HepG2 (cell line): ENCODE data around the gene SRF. TPM values are rescaled to one million over a fixed set of nuclear protein-coding genes. Genes with fewer than 3 reads are reported as not detected.
A peak's percentile ranks its signal among the peaks of the same experiment; 100 is the strongest.

Experiments
- DPF2 ChIP-seq: sonication (generic); formaldehyde crosslinking; IDR thresholded peaks from 2 replicates; pipeline ENCODE4 v1.4.0; 2020; ENCODE audit warnings: mild to moderate bottlenecking, low read depth, missing genetic modification reagents, borderline replicate concordance
- IRF1 ChIP-seq: sonication (generic); formaldehyde crosslinking; IDR thresholded peaks from 2 replicates; pipeline ENCODE4 v1.4.0; 2020; ENCODE audit warnings: low read depth, mild to moderate bottlenecking, missing genetic modification reagents
- MYNN ChIP-seq: sonication (generic); formaldehyde crosslinking; IDR thresholded peaks from 2 replicates; pipeline ENCODE4 v1.4.0; 2020; ENCODE audit warnings: mild to moderate bottlenecking, low read depth, missing genetic modification reagents
- MZF1 ChIP-seq: sonication (generic); formaldehyde crosslinking; IDR thresholded peaks from 2 replicates; pipeline ENCODE4 v1.8.1; 2023; ENCODE audit warnings: mild to moderate bottlenecking, missing genetic modification reagents, borderline replicate concordance
- POLR2G ChIP-seq: fragments of 200-400 bp; formaldehyde crosslinking; IDR thresholded peaks from 2 replicates; pipeline ENCODE4 v1.6.1; 2018; ENCODE audit warnings: mild to moderate bottlenecking, low read depth, low read length, moderate library complexity
- PRDM15 ChIP-seq: sonication (generic); formaldehyde crosslinking; IDR thresholded peaks from 2 replicates; pipeline ENCODE4 v1.4.0; 2020; ENCODE audit warnings: missing genetic modification reagents
- SP2 ChIP-seq: sonication (generic); formaldehyde crosslinking; IDR thresholded peaks from 2 replicates; pipeline ENCODE4 v1.5.1; 2020; ENCODE audit warnings: mild to moderate bottlenecking, missing genetic modification reagents
- SPEN ChIP-seq: sonication (generic); formaldehyde crosslinking; IDR thresholded peaks from 2 replicates; pipeline ENCODE4 v1.5.1; 2020; ENCODE audit warnings: low read depth, mild to moderate bottlenecking, missing genetic modification reagents
- TAF15 ChIP-seq: fragments of 200-400 bp; formaldehyde crosslinking; IDR thresholded peaks from one replicate; pipeline ENCODE4 v1.6.1; 2018; ENCODE audit warnings: mild to moderate bottlenecking, low read depth, low read length; ENCODE audit not compliant: poor library complexity, severe bottlenecking
- TOPORS ChIP-seq: sonication (generic); formaldehyde crosslinking; IDR thresholded peaks from 2 replicates; pipeline ENCODE4 v1.8.0; 2023; ENCODE audit warnings: mild to moderate bottlenecking, missing genetic modification reagents
- U2AF1 ChIP-seq: fragments of 200-400 bp; formaldehyde crosslinking; optimal IDR thresholded peaks from 2 replicates; pipeline ENCODE3; 2017; ENCODE audit warnings: mild to moderate bottlenecking, low read depth, low read length
- YY1 ChIP-seq: IDR thresholded peaks from 2 replicates; pipeline ENCODE4 v1.6.1; 2011; ENCODE audit warnings: low read length, low read depth, moderate library complexity, mild to moderate bottlenecking; ENCODE audit not compliant: insufficient read depth, insufficient replicate concordance
- ZBTB43 ChIP-seq: sonication (generic); formaldehyde crosslinking; conservative IDR thresholded peaks from 2 replicates; pipeline ENCODE4 v1.4.0; 2020; ENCODE audit warnings: missing genetic modification reagents
- ZNF10 ChIP-seq: sonication (generic); formaldehyde crosslinking; IDR thresholded peaks from 2 replicates; pipeline ENCODE4 v1.4.0; 2020; ENCODE audit warnings: mild to moderate bottlenecking, low read depth, missing genetic modification reagents, borderline replicate concordance
- ZNF260 ChIP-seq: sonication (generic); formaldehyde crosslinking; IDR thresholded peaks from 2 replicates; pipeline ENCODE4 v1.4.0; 2020; ENCODE audit warnings: missing genetic modification reagents, low read depth, mild to moderate bottlenecking, borderline replicate concordance
- ZNF292 ChIP-seq: sonication (generic); formaldehyde crosslinking; IDR thresholded peaks from 2 replicates; pipeline ENCODE4 v1.8.1; 2022; ENCODE audit warnings: mild to moderate bottlenecking, low read depth, missing genetic modification reagents, borderline replicate concordance
- ZNF552 ChIP-seq: sonication (generic); formaldehyde crosslinking; IDR thresholded peaks from 2 replicates; pipeline ENCODE4 v1.9.0; 2022; ENCODE audit warnings: missing genetic modification reagents, mild to moderate bottlenecking, borderline replicate concordance
- ZNF558 ChIP-seq: sonication (generic); formaldehyde crosslinking; IDR thresholded peaks from 2 replicates; pipeline ENCODE4 v1.9.0; 2022; ENCODE audit warnings: mild to moderate bottlenecking, missing genetic modification reagents, borderline replicate concordance
- ZNF577 ChIP-seq: sonication (generic); formaldehyde crosslinking; IDR thresholded peaks from 2 replicates; pipeline ENCODE4 v1.4.0; 2020; ENCODE audit warnings: mild to moderate bottlenecking, low read depth, missing genetic modification reagents, borderline replicate concordance
- ZNF709 ChIP-seq: sonication (generic); formaldehyde crosslinking; IDR thresholded peaks from 2 replicates; pipeline ENCODE4 v1.5.0; 2020; ENCODE audit warnings: mild to moderate bottlenecking, missing genetic modification reagents
- ZNF782 ChIP-seq: sonication (generic); formaldehyde crosslinking; IDR thresholded peaks from 2 replicates; pipeline ENCODE4 v1.4.0; 2020; ENCODE audit warnings: missing genetic modification reagents, mild to moderate bottlenecking, borderline replicate concordance
- ZSCAN20 ChIP-seq: sonication (generic); formaldehyde crosslinking; IDR thresholded peaks from 2 replicates; pipeline ENCODE4 v1.4.0; 2020; ENCODE audit warnings: missing genetic modification reagents, mild to moderate bottlenecking, borderline replicate concordance
- polyA plus RNA-seq, 8 experiments: library from polyadenylated mRNA; depleted of rRNA in 3 of 8; stranded (reverse) in 7 of 8; unstranded in 1 of 8; fragments of >200 nt; fragmentation: Illumina TruSeq in 4 of 8; extraction: Trizol in 4 of 8; gene quantifications; 2 replicates each; pipeline versions ENCODE4 v1.2.1 to v1.2.3, GENCODE V29; 2011 to 2016; ENCODE audit warnings: low read depth in 4 of 8, missing spikeins in 1 of 8, mixed read lengths in 1 of 8; ENCODE audit not compliant: insufficient read depth in 1 of 8
- total RNA-seq, 5 experiments: library from RNA; depleted of rRNA; stranded (reverse); fragments of >200 nt; fragmentation: Illumina TruSeq; extraction: Trizol; gene quantifications; 2 replicates each; pipeline ENCODE4 v1.2.3, GENCODE V29; 2016; ENCODE audit warnings: low read depth in 1 of 5

The SRF gene
- total and polyA plus RNA-seq, 2 of the 13 experiments (the other 11 are each of a cell fraction or from before 2014, with no cell fraction given), result 25.5 to 44.1 TPM

DNA sequence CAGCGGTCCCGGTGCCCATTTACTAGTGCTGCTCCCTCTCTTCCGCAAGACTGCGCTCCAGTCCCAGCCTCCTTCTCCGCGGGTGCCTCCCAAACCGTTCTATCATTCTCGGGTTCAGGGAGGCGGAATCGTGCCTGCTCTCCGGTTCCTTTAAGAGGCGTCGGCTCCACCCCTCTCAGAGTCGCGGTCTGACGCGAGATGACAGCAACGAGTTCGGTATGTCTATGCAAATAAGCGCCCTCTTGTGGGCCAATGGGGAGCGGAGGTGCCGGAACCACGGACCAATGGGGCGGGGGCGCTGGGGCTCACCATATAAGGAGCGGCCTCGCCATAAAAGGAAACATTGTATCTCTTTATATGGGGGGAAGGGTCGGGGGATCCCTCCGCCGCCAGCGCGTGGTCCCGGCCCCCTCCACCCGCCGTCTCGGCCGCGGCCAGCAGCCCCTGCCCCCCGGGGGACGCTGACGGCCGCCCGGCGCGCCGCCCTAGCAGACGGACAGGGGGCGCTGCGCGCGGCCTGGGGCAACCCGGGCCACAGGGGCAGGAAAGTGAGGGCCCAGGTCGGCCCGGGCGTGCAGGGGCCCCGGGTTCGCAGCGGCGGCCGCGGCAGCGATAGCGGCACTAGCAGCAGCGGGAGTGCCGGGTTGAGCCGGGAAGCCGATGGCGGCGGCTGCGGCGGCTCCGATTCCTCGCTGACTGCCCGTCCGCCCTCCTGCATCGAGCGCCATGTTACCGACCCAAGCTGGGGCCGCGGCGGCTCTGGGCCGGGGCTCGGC, at the start of gene SRF (continued):
- TF ChIP-seq PRDM15 (CRISPR knock-in tag) (no peak), TOPORS (CRISPR knock-in tag) (peak; percentile 68), SPEN (CRISPR knock-in tag) (peak; percentile 86), MYNN (no peak), ZNF292 (CRISPR knock-in tag) (no peak), ZNF260 (CRISPR knock-in tag) (no peak), ZNF552 (CRISPR knock-in tag) (no peak; the same call in 1 of the 2 replicates), TAF15 (no peak), SP2 (CRISPR knock-in tag) (peak; percentile 19; the same call in 1 of the 2 replicates), MZF1 (CRISPR knock-in tag) (no peak), IRF1 (no peak), DPF2 (CRISPR knock-in tag) (no peak), ZBTB43 (CRISPR knock-in tag) (peak; percentile 81), ZNF577 (CRISPR knock-in tag) (no peak), ZNF782 (CRISPR knock-in tag) (no peak; the same call in 1 of the 2 replicates), U2AF1 (no peak), ZNF709 (CRISPR knock-in tag) (no peak; the same call in 1 of the 2 replicates), POLR2G (peak; percentile 82), ZNF558 (CRISPR knock-in tag) (peak; percentile 94; the same call in 1 of the 2 replicates), ZNF10 (no peak), ZSCAN20 (peak; percentile 62), YY1 (peak; percentile 89)
